CMK (cell line): ENCODE results near the gene RELN.
"Not testable (repeated sequence)": the region's sequence is repeated elsewhere in the genome, so short reads cannot be mapped to it uniquely, and the experiment has no call there.

Source experiments
- DNase-seq: peaks from one replicate; pipeline ENCODE4 v3.0.0-alpha.2; 2010; ENCODE audit warnings: low read depth

The RELN gene

DNA sequence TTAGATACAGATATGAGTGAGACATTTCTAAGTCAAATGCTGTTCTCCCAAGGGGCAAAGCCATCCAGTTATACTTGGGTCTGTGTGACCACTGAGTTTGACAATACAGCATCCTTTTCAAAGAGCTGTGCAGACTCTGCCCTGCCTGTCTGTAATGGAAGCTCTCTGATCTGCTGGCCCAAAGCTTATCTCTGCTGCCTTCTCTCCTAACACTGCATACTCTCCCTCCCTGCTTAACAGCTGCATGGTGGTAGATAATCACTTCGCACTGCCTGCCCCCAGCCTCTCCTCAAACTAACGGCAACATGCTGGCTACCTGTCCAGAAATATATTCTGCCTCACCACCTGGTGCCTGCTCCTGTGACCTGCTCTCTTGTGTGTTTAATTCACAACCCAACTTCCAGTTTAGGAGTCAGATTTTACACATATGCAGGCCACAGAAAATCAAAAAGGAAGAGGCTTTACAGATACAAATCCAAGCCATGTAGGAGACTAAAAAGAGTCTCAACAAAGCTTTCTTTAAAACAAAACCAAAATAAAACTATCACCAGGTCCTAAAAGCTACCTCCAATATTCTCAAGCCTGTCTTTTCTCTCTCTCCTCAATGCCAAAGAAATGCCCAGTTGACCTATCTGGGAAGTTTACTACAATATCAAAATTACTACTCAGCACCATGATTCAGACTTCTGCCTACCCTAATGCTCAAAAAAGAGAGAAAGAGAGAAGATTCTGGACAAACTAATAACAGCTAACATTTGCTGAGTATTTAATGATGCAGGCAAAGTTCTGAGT is 145.6 kb downstream of the RELN start:
- DNase-seq: no peak

DNA sequence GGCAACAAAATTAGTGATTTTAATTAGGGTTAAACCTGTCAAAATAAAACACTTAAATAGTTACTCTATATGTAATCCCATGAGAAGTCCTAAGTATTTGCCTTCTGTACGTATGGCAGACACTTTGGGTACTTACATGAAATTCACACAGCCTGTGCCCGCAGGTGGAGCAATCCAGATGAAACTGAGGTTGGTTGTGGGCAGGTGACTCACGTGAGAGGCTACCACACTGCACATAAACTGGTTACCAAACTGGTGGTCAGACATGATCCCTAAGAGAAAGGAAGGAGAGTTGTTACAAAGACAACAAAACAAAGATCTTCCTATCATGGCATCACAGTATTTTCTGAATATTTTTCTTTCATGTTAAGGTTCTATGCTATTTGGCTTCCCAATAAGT is 156.1 kb downstream of the RELN start:
- DNase-seq: no peak

DNA sequence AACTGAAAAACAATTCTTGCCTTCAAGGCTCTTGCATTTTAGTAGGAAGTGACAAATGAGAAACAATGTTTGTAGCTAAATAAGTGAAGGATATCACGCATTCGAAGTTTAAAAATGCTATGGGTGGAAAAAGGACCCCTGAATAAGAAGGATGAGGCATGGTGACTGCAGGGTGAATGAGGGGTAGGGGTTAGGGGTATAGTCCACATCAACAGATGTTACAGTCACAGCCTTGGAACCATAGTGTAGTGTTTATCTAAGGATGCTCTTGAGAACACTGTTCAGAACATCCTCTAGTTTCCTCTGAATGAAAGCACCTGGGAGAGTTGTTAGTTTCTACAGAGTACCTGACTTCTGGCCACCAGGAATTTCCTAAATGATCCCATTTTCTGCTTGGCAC is 157.0 kb downstream of the RELN start:
- DNase-seq: no peak

DNA sequence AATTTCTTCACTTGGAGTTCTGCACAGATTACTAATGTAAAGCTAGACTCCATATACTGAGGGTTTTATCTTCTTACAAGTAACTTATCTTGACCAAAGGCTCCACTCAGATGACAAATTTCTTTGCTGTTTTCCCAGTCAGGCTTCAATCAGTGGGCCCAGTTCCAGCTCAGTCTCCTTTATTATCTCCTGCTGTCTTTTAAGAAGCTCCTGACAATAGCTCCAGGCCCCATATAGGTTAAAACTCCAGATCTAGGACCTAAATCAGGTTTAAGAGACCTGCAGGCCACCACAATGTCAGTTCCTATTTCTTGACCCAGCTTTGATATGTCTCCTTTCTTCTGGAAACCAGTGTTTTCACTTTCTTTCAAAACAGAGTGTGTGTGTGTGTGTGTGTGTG is 165.2 kb downstream of the RELN start:
- DNase-seq: no peak

DNA sequence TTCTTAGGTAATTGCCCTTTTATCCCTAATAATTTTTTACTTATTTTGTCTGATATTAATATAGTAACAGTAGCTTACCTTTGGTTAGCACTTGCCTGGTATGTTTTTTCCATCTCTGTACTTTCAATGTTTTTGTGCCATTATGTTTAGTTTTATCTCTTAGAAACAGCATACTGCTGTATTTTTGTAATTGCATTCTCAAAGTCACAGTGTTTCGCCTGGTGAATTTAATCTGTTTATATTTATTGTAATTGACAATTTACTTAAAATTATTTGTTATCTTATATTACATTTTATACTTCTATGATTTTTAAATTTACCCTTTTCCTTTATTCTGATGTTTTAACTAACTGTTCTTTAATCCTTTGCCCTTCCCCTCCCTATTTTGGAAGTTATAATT is 166.4 kb downstream of the RELN start:
- DNase-seq: no peak

DNA sequence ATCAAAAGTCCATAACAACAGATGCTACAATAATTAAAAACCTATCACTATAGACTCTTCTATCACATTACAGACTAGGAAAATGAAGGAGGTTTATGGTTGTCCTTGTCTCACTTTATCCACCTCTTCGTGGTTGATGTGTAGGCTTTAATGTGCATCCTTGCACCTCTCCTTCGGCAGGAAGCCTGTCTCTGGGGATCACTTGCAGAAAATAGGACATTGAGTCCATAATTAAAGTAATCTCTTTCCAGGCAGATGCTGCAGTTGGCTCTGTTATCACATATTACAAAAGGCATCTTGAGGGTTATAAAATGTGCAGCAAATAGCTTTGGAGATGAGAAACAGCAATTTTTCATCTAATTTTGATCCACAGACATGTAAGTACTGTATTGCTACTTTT is 168.4 kb downstream of the RELN start:
- no peak for DNase-seq

DNA sequence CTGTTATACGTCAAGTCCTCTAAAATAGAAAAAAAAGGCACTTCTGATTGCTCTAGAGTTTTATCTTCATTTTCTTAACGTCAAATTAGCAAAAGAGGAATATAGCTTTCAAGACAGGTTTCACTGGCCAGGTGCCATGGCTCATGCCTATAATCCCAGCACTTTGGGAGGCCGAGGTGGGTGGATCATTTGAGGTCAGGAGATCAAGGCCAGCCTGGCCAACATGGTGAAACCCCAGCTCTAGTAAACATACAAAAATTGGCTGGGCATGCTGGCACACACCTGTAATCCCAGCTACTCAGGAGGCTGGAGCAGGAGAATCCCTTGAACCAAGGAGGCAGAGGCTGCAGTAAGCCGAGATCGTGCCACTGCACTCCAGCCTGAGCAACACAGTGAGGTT is 173.5 kb downstream of the RELN start:
- DNase-seq: not testable (repeated sequence)

DNA sequence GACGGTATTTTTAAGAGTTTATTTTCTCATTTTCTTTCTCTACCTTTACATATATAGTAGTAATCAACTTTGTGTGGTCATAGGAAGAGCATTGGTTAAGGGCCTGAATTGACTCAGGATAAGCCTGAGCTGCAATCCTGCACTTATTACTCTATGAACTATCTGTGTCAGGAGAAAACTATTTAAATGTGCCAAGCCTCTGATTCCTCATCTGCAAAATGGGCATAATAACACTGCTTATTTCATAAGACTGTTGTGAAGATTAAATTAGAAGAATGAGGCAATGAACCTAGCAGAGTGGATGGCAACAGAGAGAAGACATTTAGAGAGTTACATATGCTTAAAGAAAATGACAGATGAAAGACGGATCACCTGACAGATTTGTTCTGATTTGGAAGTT is 175.5 kb downstream of the RELN start:
- DNase-seq: no peak

DNA sequence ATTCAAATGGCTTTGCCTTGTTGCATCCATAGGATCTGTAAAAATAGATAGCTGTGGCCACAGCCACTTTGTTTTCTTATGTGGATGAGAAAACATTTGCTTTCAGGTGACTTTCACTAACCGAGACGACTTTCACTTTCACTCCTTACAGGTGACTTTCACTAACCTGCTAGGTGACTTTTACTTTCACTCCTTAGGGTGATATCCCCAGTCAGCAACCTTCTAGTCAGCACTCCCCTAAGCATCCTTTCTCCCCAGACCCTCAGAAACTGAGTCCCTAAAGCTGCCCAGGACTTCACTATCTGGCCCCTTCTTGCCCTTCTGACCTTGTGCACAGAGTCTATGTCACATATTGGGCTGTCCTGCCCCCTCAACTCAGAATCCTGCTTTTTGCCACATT is 177.5 kb downstream of the RELN start:
- DNase-seq: no peak

DNA sequence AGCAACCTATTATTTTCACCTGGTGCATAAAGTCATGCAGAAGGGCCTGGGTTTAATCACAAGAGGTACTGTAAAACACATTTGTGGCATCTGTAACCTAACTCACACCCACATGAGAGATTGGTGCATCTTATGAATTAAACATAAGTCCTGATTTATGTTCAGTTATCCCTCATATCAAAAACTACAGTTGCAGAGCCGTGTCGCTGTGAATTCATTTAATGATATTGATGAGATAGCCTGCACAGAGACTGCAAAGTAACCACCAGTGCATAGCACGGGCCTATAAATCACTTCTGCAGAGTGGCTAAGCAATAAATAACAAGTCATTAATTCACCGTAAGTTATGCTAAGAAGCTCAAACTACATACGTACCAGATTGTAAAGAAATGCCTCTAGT is 178.2 kb downstream of the RELN start:
- DNase-seq: no peak

DNA sequence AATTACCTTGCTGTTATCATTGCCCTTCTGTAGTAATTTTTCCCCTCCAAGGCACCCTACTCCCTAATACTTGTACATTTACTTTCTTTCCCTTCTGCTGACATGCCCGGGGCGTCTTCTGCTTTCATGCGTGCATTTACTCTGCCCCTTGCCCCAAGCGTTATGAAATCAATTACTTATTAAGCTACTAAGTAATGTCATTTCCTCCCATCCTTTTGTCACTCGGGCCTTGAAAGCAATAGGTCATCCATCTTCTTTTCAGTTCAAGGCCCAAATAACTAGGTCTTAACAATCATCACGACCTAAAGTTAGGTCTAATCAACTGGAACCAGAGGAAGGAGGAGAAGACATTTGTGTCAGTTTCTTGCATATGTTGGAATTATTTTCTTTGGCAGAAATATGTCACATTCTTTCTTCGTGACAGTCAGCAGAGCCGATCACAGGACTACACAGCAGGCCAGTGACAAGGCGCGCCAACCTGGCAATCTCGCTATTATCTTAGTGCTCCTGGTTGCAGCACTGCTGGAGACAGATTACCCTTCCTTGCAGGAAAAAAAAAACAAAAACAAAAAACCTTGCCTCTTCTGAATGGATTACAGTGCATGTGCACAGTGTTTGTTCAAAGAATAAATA is 179.2 kb downstream of the RELN start:
- DNase-seq: no peak

DNA sequence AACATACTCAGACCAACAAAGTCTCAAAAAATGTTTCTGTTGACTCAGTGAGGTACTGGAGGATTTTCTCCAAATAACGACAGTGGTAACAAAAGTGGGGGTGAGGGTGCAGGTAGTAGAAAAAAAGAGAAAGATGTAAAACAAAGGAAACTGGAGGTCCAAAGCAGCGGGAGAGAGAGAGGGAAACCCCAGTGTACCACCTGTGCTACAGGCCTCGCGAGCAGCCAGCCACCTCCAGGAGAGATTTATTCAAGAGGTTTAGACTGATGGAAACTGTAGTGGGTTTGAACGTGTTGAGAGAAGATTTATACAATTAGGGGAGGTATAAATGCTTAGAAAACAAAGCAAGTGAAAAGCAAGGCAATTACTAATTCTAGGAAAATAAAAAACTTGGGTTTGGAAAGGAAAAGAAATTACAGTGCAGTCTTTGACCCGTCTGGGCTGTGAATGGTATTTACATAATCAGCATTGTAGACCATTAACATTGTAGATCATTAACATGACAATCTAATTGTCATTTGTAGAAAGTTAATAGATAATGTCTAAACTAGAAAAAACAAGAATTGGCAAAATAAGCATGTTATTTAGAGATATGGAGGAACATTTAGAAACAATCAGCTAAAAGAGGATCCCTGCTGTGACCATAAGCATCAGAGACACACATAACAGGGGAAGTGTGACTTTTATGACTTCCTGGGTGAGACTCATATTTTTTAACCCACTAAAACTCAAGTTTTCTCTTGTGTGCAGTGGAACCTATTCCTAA is 180.0 kb downstream of the RELN start:
- no peak for DNase-seq

DNA sequence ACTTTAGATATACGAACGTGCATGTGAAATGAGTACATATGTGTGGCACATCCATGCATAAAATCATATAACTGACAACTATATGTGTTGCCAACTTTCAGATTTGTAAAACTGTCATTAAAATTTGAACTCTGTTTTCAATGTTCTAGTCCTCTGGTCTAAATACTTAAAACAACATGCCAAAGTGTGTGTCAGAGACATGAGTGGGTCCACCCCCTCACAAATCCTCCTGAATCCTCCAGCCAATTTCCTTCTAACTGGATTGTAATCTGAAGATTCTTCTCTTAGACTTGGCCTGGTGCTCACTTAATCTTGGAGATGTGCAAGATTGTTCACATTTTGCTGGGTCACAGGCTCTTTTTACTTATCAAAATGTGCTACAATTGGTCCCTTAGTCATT is 184.1 kb downstream of the RELN start:
- DNase-seq: no peak

DNA sequence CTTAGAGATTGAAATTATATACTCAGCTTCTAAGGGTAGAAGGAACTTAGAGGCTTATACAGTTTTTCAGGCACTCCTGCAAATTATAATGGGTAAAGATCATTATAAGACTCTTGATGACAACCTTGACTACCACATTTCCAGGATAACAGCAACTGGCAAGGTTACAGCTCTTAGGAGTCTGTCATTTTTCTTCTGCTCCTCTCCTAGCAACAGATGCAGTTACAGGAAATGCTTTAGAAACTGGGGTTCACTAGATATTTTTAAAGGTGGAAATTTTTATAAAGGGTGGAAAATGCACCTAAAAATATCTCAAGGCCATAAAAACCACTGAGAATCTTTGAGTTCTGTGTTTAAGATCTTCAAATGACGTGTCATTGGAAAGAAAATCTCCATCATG is 185.8 kb downstream of the RELN start:
- DNase-seq: no peak

DNA sequence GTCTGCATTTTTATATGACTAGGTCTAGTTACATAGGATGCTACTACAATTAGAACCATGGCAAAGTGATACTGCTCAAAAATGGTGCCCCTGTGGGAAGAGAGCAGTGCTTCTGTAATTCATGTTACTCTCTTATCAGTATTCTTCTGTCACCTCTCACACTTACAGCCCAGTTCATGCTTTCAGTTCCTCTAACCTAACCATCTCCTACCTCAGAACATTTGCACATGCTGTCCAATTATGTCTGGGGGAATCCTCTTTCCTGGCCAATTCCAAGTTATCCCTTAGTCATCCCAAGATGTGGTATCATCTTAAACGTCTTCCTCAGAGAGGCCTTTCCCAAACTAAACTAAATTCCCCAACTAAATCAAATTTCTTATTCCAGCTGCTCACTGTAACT is 190.2 kb downstream of the RELN start:
- DNase-seq: no peak

DNA sequence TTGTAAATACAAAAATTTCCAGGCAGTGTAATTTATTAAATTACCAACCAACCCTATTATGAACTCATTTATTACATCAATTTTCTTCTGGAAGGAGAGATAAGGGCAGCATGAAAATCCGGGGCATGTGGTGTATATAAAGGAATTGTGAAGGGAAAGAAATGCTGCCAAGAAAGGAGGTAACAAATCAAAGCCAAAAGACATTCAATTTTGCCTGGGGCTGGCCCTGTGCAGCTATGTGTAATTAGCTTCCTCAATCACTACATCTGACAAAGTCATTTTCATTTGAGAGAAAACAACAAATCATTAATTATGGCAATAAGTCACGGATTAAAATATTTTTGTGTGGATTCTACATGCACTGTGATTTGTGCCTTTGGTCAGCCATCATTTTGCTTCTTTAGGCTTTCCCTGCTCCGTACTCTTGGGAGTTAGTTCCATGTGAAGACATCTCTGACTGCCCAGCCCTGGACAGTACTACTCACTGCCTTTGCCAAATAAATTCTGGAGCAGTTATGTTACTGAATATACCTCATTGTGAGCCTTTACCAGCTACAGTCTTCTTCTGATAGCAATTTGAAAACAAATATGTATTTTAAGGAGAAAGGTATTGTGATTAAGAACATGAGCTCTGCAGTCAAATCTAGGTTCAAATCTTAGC is 191.7 kb downstream of the RELN start:
- DNase-seq: no peak

DNA sequence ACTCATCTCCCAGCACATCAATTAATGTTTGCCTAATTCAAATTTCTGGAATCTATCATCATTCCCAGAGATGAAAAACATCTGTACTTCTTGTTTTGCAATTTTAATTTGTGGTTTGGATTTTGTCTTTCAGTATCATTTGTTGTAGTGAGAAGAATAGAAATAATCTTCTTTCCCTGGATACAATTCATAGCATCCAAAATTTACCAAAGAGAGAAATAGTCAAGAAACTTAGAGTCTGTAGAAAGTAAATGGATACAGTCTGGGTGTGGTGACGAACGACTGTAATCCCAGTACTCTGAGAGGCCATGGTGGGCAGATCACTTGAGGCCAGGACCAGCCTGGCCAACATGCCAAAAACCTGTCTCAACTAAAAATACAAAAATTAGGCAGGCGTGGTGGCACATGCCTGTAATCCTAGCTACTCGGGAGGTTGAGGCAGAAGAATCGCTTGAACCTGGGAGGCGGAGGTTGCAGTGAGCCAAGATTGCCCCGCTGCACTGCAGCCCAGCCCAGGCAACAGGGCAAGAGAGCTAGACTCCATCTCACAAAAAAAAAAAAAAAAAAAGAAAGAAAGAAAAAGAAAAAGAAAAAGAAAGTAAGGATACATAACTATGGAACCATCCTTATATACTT is 193.0 kb downstream of the RELN start:
- DNase-seq: no peak

DNA sequence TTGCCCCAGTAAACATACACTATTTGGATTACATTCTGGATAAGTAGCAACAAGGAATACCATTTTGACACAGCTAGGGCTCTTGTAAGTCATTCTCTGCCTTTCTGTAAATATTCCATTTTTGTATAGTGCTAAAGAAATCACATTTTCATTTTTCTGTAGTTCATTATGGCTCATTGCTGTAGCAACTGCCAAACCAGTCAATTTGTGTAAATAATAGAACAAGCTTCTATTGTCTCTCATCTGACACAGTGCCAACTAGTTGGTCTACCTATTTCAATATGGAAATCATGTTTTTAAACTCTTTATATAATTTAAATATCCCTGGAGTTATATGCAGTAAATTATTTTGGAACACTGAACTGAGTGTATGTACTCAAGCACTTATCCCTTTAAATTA is 193.7 kb downstream of the RELN start:
- DNase-seq: no peak

DNA sequence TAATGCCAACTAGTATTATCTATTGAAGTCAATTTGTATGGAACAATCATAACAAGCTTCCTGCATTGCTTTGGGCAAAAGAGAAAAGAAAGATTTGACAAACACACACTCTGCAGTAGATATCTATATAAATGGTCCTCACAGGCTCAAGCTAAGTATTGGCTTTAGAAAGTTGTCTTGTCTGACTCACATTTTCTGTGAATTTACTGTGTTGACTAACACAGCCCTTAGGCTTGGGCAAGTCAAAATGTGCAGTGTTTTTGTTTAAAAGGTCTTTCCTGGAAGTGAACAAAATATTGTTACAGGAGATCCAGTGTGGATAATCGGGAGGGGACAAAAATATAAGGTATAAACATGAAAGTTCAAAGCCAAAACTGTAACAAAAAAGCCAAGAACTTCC is 194.4 kb downstream of the RELN start:
- DNase-seq: no peak

DNA sequence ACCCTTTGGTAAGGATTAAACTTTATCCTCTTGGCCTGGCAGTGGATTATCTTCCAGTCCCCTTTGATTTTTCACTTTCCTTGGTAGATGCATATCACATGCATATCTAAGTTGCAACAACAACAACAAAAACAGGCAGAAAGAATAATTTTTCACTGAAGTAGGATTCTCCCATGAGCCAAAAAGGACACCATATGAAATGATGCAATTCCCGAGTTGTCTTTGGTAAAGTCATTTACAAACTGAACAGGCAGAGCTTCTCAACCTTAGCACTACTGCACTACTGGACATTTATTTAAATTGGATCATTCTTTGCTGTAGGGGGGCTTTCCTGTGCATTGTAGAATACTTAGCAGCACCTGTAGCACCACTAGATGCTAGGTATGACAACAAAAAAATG is 195.0 kb downstream of the RELN start:
- DNase-seq: no peak

DNA sequence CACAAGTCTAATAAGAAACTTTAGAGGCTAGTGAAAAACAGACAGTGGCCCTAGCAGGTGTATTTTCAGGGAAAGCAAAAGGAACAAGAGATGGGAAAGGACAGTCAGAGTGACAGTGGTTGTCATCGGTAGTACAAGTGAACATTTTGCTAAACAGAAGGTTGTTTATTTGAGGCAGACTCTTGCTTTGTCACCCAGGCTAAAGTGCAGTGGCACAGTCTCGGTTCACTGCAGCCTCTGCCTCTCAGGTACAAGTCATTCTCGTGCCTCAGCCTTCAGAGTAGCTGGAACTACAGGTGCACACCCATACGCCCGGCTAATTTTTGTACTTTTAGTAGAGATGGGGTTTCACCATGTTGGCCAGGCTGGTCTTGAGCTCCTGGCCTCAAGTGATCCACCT is 195.8 kb downstream of the RELN start:
- no peak for DNase-seq

DNA sequence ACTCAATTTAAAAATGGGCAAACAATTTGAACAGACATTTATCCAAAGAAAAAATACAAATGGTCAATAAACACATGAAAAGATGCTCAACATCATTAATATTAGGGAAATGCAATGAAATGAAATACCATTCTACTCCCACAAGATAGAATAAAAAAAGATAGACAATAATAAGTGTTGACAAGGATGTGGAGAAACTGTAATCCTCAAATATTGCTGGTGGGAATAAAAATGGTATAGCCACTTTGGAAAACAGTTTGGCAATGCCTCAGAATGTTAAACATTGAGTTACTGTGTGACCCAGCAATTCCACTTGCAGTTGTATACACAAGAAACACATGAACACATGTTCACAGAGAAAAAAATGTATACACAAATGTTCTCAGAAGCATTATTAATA is 197.6 kb downstream of the RELN start:
- DNase-seq: no peak
